SU-DHL-6 (cell line): Measurements from ENCODE around the gene RESP18.

ENCODE experiments used
- H2AFZ ChIP-seq: fragments of 200-600 bp; sonication (generic); 2 replicates; pipeline ENCODE4 v1.6.1; 2014; ENCODE audit warnings: low read depth, mild to moderate bottlenecking, moderate library complexity, mixed read lengths, antibody characterized with exemption, low read length; ENCODE audit not compliant: severe bottlenecking
- H3F3A ChIP-seq: fragments of 200-600 bp; shearing (Covaris generic); 2 replicates; pipeline ENCODE4 v1.6.0; 2016; ENCODE audit warnings: antibody characterized with exemption, mild to moderate bottlenecking; ENCODE audit not compliant: insufficient read depth
- H3K27ac ChIP-seq: fragments of 200-600 bp; sonication (generic); 2 replicates; pipeline ENCODE4 v1.5.1; 2016; ENCODE audit warnings: low read depth, mild to moderate bottlenecking, low read length, moderate library complexity, mixed read lengths
- H3K27me3 ChIP-seq: fragments of 200-600 bp; sonication (generic), shearing (Covaris generic); 2 replicates; pipeline ENCODE4 v1.6.0; 2014; ENCODE audit warnings: mild to moderate bottlenecking, low read length
- H3K36me3 ChIP-seq: fragments of 200-600 bp; sonication (generic); 2 replicates; pipeline ENCODE4 v1.6.1; 2014; ENCODE audit warnings: mild to moderate bottlenecking, low read length, mixed read lengths
- H3K4me2 ChIP-seq: fragments of 300-600, 200-600 bp; shearing (Covaris generic), sonication (generic); 2 replicates; pipeline ENCODE4 v1.6.0; 2014; ENCODE audit warnings: low read length, low read depth, mild to moderate bottlenecking; ENCODE audit not compliant: poor library complexity, severe bottlenecking
- H3K4me3 ChIP-seq: fragments of 200-600 bp; sonication (generic); 2 replicates; pipeline ENCODE4 v1.5.1; 2014; ENCODE audit warnings: antibody characterized with exemption, low read length, mild to moderate bottlenecking, mixed read lengths; ENCODE audit not compliant: insufficient read depth, poor library complexity, severe bottlenecking
- H3K79me2 ChIP-seq: fragments of 200-600 bp; sonication (generic); 2 replicates; pipeline ENCODE4 v1.6.1; 2014; ENCODE audit warnings: mild to moderate bottlenecking, low read length, moderate library complexity; ENCODE audit not compliant: insufficient read depth
- H3K9ac ChIP-seq: fragments of 200-600 bp; sonication (generic); 2 replicates; pipeline ENCODE4 v1.7.0; 2014; ENCODE audit warnings: mild to moderate bottlenecking, low read length
- H3K9me2 ChIP-seq: fragments of 200-600 bp; sonication (generic); replicated peaks from 2 replicates; pipeline ENCODE4 v1.6.1; 2014; ENCODE audit warnings: low read length; ENCODE audit not compliant: insufficient read depth
- H3K9me3 ChIP-seq: fragments of 200-600 bp; sonication (generic); 2 replicates; pipeline ENCODE4 v1.6.1; 2014; ENCODE audit warnings: low read length, mixed read lengths; ENCODE audit not compliant: insufficient read depth
- H4K20me1 ChIP-seq: fragments of 200-600 bp; sonication (generic); 2 replicates; pipeline ENCODE4 v1.6.1; 2014; ENCODE audit warnings: low read depth, mild to moderate bottlenecking, antibody characterized with exemption, low read length, moderate library complexity, mixed read lengths
- CTCF ChIP-seq: fragments of 200-600 bp; sonication (generic); IDR thresholded peaks from one replicate; pipeline ENCODE4 v1.5.1; 2017; ENCODE audit warnings: antibody characterized with exemption, mild to moderate bottlenecking, low read length, moderate library complexity; ENCODE audit not compliant: insufficient read depth, poor library complexity, severe bottlenecking
- EZH2phosphoT487 ChIP-seq: fragments of 200-600 bp; sonication (generic), shearing (Covaris generic); conservative IDR thresholded peaks from 2 replicates; pipeline ENCODE4 v1.6.1; 2018; ENCODE audit warnings: mild to moderate bottlenecking, antibody characterized with exemption, low read length, moderate library complexity, mixed read lengths

Gene RESP18

GRCh38 chr2:219332542-219332941 lies at the start of gene RESP18:
TSS of gene RESP18 (minus strand) at chr2:219332744.
- H3K9ac ChIP-seq, result no peak within 1 kb of the TSS
- H3K4me2 ChIP-seq, result no peak within 1 kb of the TSS
- no peak within 1 kb of the TSS for H3K27ac ChIP-seq
- H3K9me3 ChIP-seq, result no peaks in the 10 kb centered on the region
- H3F3A ChIP-seq, result no peaks in the 10 kb centered on the region
- H2AFZ ChIP-seq, result no peak within 1 kb of the TSS
- no peaks in the 10 kb centered on the region for H3K27me3 ChIP-seq
- H3K79me2 ChIP-seq, result no peaks in the 10 kb centered on the region
- no peaks in the 10 kb centered on the region for H3K9me2 ChIP-seq
- no peaks in the 10 kb centered on the region for H4K20me1 ChIP-seq
- H3K36me3 ChIP-seq, result no peaks in the 10 kb centered on the region
- no peak for TF ChIP-seq CTCF
- TF ChIP-seq EZH2phosphoT487, result no peak
- H3K4me3 ChIP-seq, result no peak within 1 kb of the TSS

- Histone ChIP-seq H3K9ac (no peak overlapping the region), H3K4me2 (no peak overlapping the region), H3K27me3 (no peaks in the 10 kb centered on the region), H2AFZ (no peak overlapping the region), H3K27ac (no peak overlapping the region), H3K79me2 (no peaks in the 10 kb centered on the region), H3F3A (no peaks in the 10 kb centered on the region), H3K9me3 (no peaks in the 10 kb centered on the region), H3K9me2 (no peaks in the 10 kb centered on the region), H4K20me1 (no peaks in the 10 kb centered on the region), H3K4me3 (no peak overlapping the region), H3K36me3 (no peaks in the 10 kb centered on the region)
- TF ChIP-seq EZH2phosphoT487 (no peak), CTCF (no peak)
These were observed 48.9 kb upstream of the RESP18 start for GRCh38 chr2:219381448-219381847.

GRCh38 chr2:219380926-219381325 lies 48.4 kb upstream of the RESP18 start:
- H2AFZ ChIP-seq, result no peak overlapping the region
- H3K9me2 ChIP-seq, result no peaks in the 10 kb centered on the region
- no peaks in the 10 kb centered on the region for H3K79me2 ChIP-seq
- H3K4me3 ChIP-seq, result no peak overlapping the region
- no peak overlapping the region for H3K9ac ChIP-seq
- H3K36me3 ChIP-seq, result no peaks in the 10 kb centered on the region
- H3F3A ChIP-seq, result no peaks in the 10 kb centered on the region
- H3K4me2 ChIP-seq, result no peak overlapping the region
- H3K27ac ChIP-seq, result no peak overlapping the region
- no peaks in the 10 kb centered on the region for H4K20me1 ChIP-seq
- TF ChIP-seq EZH2phosphoT487 (no peak), CTCF (no peak)
- no peaks in the 10 kb centered on the region for H3K27me3 ChIP-seq
- no peaks in the 10 kb centered on the region for H3K9me3 ChIP-seq
